Fibroblast of lung (primary cell): ENCODE results near the gene KREMEN2. TPM values are rescaled to one million over a fixed set of nuclear protein-coding genes. Genes with fewer than 3 reads are reported as not detected.

Source experiments
- DNase-seq, 2 donors: peaks; one replicate each; pipeline versions ENCODE4 v3.0.0 to v3.0.0-alpha.2; 2010; ENCODE audit warnings: low read depth in 2 of 2
- H2AFZ ChIP-seq: 2 replicates; pipeline ENCODE4 v1.5.1; 2012; ENCODE audit warnings: low read length, control low read depth, inconsistent platforms
- H3K27ac ChIP-seq: 2 replicates; pipeline ENCODE4 v1.5.1; 2011; ENCODE audit warnings: low read length, control low read depth; ENCODE audit not compliant: insufficient read depth
- H3K27me3 ChIP-seq: 2 replicates; pipeline ENCODE4 v1.5.1; 2011; ENCODE audit warnings: mild to moderate bottlenecking, low read length; ENCODE audit not compliant: control insufficient read depth, insufficient read depth
- H3K36me3 ChIP-seq: 2 replicates; pipeline ENCODE4 v1.5.1; 2011; ENCODE audit warnings: low read length; ENCODE audit not compliant: control insufficient read depth, insufficient read depth
- H3K4me1 ChIP-seq: 2 replicates; pipeline ENCODE4 v1.5.1; 2011; ENCODE audit warnings: low read length; ENCODE audit not compliant: control insufficient read depth, insufficient read depth; ENCODE audit errors: extremely low read depth
- H3K4me2 ChIP-seq: 2 replicates; pipeline ENCODE4 v1.5.1; 2011; ENCODE audit warnings: low read length, control low read depth; ENCODE audit not compliant: insufficient read depth; ENCODE audit errors: extremely low read depth
- H3K4me3 ChIP-seq, 4 experiments: fragments of 200-600 bp in 1 of 4; sonication (generic) in 1 of 4; replicated peaks in 1 of 4; 2 replicates each; pipeline ENCODE4 v1.5.1; 2011 to 2016; ENCODE audit warnings: low read length in 4 of 4, low read depth in 3 of 4, mild to moderate bottlenecking in 3 of 4, control low read depth in 2 of 4, inconsistent platforms in 1 of 4, mixed read lengths in 1 of 4; ENCODE audit not compliant: insufficient read depth in 1 of 4; ENCODE audit errors: control extremely low read depth in 1 of 4
- H3K79me2 ChIP-seq: 2 replicates; pipeline ENCODE4 v1.5.1; 2012; ENCODE audit warnings: mild to moderate bottlenecking, low read length, inconsistent platforms; ENCODE audit not compliant: control insufficient read depth, insufficient read depth
- H3K9ac ChIP-seq: 2 replicates; pipeline ENCODE4 v1.5.1; 2011; ENCODE audit warnings: mild to moderate bottlenecking, low read length, control low read depth; ENCODE audit not compliant: insufficient read depth
- H3K9me3 ChIP-seq: 2 replicates; pipeline ENCODE4 v1.5.1; 2012; ENCODE audit warnings: low read depth, low read length; ENCODE audit not compliant: control insufficient read depth, insufficient read depth
- H4K20me1 ChIP-seq: 2 replicates; pipeline ENCODE4 v1.5.1; 2011; ENCODE audit warnings: low read length; ENCODE audit not compliant: control insufficient read depth, insufficient read depth; ENCODE audit errors: extremely low read depth
- CTCF ChIP-seq, 2 donors: IDR thresholded peaks in 1 of 2; conservative IDR thresholded peaks in 1 of 2; 1 replicate in 1 of 2; 2 replicates in 1 of 2; pipeline ENCODE4 v1.5.1; 2011 to 2012; ENCODE audit warnings: low read length in 2 of 2, control low read depth in 1 of 2, inconsistent platforms in 1 of 2, low read depth in 1 of 2, mild to moderate bottlenecking in 1 of 2
- EZH2 ChIP-seq: IDR thresholded peaks from 2 replicates; pipeline ENCODE4 v1.5.1; 2012; ENCODE audit warnings: low read length, control low read depth, mild to moderate bottlenecking; ENCODE audit errors: missing control alignments
- polyA plus RNA-seq, 2 donors: library from polyadenylated mRNA; depleted of rRNA in 1 of 2; stranded (reverse) in 1 of 2; unstranded in 1 of 2; fragments of >200 nt; gene quantifications; 2 replicates each; pipeline ENCODE4 v1.2.1, GENCODE V29; 2011 to 2012; ENCODE audit warnings: missing spikeins in 1 of 2
- total RNA-seq: library from RNA; depleted of rRNA; stranded (reverse); fragments of >200 nt; gene quantifications from 2 replicates; pipeline ENCODE4 v1.2.1, GENCODE V29; 2014

KREMEN2 gene
- total and polyA plus RNA-seq, 2 donors (not counting 1 experiment from before 2014, with no cell fraction given): not detected

GRCh38 chr16:2950353-2950724 lies 13.7 kb upstream of the KREMEN2 start:
- Histone ChIP-seq H4K20me1 (no peaks in the 10 kb centered on the region), H3K27ac (no peak overlapping the region), H3K9ac (no peak overlapping the region), H3K4me1 (no peaks in the 10 kb centered on the region), H3K79me2 (no peaks in the 10 kb centered on the region), H3K9me3 (no peaks in the 10 kb centered on the region), H3K27me3 (peaks cover 7% of the 10 kb centered on the region), H2AFZ (no peak overlapping the region), H3K4me2 (no peak overlapping the region), H3K36me3 (peaks cover 5% of the 10 kb centered on the region), H3K4me3 (no peak overlapping the region)
- TF ChIP-seq EZH2: no peak
- TF ChIP-seq CTCF (conservative IDR thresholded peaks at IDR 0.05 in 1 of 2, IDR thresholded peaks at IDR 0.05 in 1 of 2; ENCODE audit: low read depth in 1 of 2, low read length in 2 of 2): no peak
- no peak for DNase-seq

GRCh38 chr16:2950773-2951172 lies 13.3 kb upstream of the KREMEN2 start:
- TF ChIP-seq EZH2: no peak
- TF ChIP-seq CTCF (conservative IDR thresholded peaks at IDR 0.05 in 1 of 2, IDR thresholded peaks at IDR 0.05 in 1 of 2; ENCODE audit: low read depth in 1 of 2, low read length in 2 of 2): no peak
- Histone ChIP-seq H3K27ac (no peak overlapping the region), H3K9me3 (no peaks in the 10 kb centered on the region), H3K4me3 (no peak overlapping the region), H4K20me1 (no peaks in the 10 kb centered on the region), H3K36me3 (peaks cover 5% of the 10 kb centered on the region), H3K4me2 (no peak overlapping the region), H3K9ac (no peak overlapping the region), H3K27me3 (peaks cover 7% of the 10 kb centered on the region), H2AFZ (no peak overlapping the region), H3K4me1 (no peaks in the 10 kb centered on the region), H3K79me2 (no peaks in the 10 kb centered on the region)
- no peak for DNase-seq

GRCh38 chr16:2952679-2953078 lies 11.4 kb upstream of the KREMEN2 start:
- no peak overlapping the region for H3K4me3 ChIP-seq
- H3K27me3 ChIP-seq: peaks cover 7% of the 10 kb centered on the region
- no peak for DNase-seq
- TF ChIP-seq CTCF (conservative IDR thresholded peaks at IDR 0.05 in 1 of 2, IDR thresholded peaks at IDR 0.05 in 1 of 2; ENCODE audit: low read depth in 1 of 2, low read length in 2 of 2): no peak
- no peak for TF ChIP-seq EZH2
- H3K9me3 ChIP-seq: no peaks in the 10 kb centered on the region
- no peak overlapping the region for H3K4me2 ChIP-seq
- no peak overlapping the region for H3K27ac ChIP-seq
- peaks cover 5% of the 10 kb centered on the region for H3K36me3 ChIP-seq
- no peaks in the 10 kb centered on the region for H4K20me1 ChIP-seq
- no peaks in the 10 kb centered on the region for H3K4me1 ChIP-seq
- no peaks in the 10 kb centered on the region for H3K79me2 ChIP-seq
- H2AFZ ChIP-seq: no peak overlapping the region
- H3K9ac ChIP-seq: no peak overlapping the region
